Measurements from ENCODE around the gene COX7A1.
"Not testable (repeated sequence)": the region's sequence is repeated elsewhere in the genome, so short reads cannot be mapped to it uniquely, and the experiment has no call there.

The COX7A1 gene

DNA sequence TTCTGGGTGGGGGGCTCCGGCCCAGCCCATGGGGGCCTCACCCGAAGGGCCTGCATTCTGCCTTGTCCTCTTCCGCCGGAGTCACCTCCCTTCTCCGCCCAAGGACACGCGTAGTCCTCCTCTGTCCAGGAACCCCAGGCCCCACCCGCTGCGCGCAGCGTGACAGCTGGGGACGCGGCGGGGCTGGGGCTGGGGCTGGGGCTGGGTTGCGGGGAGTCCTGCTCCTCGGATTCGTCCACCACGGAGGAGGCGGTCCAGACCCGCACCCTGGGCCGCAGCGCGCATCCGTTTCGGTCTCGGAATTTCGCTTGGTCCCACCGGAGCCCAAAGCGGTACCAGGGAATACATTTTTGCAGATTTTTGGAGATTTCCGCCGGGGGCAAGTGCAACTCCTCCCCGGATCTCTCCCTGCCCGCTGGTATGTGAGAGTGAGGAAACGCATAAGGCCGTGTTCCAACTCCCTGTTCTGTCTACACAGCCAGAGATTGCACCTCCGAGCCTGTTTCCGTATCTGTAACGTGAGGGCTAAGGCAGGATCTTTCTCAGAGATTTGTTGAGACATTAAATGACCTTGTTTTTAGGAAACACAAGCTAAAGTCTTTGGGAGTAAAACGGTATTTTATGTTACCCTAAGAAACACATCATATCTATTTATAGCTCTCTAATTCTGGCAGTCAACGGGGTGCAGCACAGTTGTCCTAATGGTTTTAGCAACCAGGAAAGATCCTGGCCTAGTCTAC is at the start of gene COX7A1:
TSS of gene COX7A1 (minus strand) at position 96 of the 740 bp plus-strand sequence. CDS start at position 56, 40 bp downstream.
- no peak for DNase-seq (ENCODE audit: low spot score)

DNA sequence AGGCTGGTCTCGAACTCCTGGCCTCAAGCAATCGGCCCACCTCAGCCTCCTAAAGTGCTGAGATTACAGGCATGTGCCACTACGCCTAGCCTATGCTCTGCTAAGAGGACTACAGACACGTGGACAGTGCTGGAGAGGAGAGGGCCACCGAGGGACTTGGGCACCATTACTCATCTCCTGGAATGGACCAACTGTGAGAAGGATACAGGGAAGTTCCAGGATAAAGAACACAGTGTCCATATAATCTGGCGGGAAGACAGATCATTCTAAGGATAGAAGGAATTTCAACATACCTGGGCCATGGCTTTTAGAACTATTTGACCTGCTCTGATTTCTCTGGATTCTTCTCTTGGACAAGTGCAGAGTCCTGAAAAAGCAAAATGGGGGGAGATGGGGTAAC is 49.4 kb upstream of the COX7A1 start:
- DNase-seq (ENCODE audit: low spot score) = no peak

DNA sequence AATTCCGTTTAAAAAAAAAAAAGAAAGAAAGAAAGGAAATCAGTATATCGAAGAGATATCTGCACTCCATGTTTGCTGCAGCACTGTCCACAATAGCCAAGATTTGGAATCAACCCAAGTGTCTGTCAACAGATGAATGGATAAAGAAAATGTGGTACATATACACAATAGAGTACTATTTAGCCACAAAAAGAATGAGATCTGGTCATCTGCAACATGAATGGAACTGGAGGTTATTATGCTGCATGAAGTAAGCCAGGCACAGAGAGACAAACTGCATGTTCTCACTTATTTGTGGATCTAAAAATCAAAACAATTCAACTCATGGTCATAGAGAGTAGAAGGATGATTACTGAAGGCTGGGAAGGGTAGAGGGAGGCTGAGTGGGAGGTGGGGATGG is 45.9 kb upstream of the COX7A1 start:
- no peak for DNase-seq (ENCODE audit: low spot score)

DNA sequence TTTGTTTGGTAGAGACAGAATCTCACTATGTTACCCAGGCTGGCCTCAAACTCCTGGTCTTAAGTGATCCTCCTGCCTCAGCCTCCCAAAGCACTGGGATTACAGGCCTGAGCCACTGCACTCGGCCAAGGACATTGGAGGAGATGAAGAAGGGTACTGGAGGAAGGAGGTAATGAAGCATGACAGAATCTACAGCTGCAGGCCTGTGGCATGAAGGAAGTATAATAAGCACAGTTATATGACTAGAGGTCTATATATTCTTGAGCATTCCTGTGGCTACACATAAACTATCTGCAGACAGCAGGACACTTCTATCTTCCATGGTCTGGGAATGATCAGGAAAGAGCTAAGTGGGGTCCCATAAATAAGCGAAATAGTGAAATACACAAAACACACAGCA is 44.0 kb upstream of the COX7A1 start:
- DNase-seq (ENCODE audit: low spot score) = no peak

DNA sequence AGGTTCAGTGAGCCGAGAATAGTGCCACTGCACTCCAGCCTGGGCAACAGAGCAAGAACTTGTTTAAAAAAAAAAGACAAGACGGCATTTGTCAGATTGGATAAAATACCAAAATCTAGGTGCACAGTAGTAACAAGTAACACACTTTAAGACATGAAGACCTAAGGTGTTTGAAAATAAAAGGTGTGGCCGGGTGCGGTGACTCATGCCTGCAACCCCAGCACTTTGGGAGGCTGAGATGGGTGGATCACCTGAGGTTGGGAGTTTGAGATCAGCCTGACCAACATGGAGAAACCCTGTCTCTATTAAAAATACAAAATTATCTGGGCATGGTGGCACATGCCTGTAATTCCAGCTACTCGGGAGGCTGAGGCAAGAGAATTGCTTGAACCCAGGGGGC is 34.5 kb upstream of the COX7A1 start:
- not testable (repeated sequence) for DNase-seq (ENCODE audit: low spot score)

- DNase-seq (ENCODE audit: low spot score) = no peak
Measured at GRCh38 chr19:36183245-36183628, 31.0 kb upstream of the COX7A1 start.

GRCh38 chr19:36182612-36183244 is 30.5 kb upstream of the COX7A1 start:
- DNase-seq (ENCODE audit: low spot score) = no peak

GRCh38 chr19:36179077-36179476 is 26.8 kb upstream of the COX7A1 start:
- not testable (repeated sequence) for DNase-seq (ENCODE audit: low spot score)

- DNase-seq (ENCODE audit: low spot score) = not testable (repeated sequence)
Measured at GRCh38 chr19:36173846-36174245, 21.6 kb upstream of the COX7A1 start.

DNA sequence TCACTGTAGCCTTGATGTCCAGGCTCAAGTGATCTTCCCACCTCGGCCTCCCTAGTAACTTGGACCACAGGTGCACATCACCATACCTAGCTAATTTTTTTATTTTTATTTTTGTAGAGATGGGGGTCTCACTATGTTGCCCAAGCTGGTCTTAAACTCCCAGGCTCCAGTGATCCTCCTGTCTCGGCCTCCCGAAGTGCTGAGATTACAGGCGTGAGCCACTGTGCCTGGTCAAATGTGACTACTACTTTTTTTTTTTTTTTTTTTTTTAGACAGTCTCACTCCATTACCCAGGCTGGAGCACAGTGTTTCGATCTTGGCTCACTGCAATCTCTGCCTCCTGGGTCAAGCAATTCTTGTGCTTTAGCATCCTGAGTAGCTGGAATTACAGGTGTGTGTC is 20.6 kb upstream of the COX7A1 start:
- no peak for DNase-seq (ENCODE audit: low spot score)

DNA sequence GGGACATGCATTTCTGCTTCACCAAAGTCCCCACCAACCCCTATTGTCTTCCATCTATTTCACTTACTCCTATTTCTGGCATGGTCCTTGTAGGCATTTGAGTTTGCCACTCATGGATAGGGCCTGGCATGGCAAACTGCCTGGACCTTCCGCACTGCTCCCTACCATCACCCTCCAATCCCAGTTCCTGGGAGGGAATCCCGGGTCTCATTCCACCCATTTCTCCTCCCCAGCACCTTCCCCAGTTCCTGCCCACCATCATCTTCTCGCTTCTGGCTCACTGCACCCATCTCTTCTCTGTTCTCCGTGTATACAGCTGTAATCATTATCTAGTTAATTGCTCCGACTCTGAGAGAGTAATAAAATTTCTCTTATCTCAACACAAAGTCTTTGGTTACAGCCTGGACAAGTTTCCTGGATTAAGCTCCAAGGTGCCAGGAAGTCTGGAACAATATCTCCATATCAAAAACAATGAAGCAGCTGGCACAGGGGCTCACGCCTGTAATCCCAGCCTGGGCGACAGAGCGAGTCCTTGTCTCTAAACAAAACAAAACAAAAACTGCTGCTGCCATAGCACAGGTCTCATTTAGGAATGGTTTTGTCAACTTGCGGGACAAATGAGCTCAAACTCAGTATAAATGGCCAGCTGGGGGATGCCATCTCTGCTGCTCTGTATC is 17.0 kb upstream of the COX7A1 start:
- DNase-seq (ENCODE audit: low spot score) = no peak

DNA sequence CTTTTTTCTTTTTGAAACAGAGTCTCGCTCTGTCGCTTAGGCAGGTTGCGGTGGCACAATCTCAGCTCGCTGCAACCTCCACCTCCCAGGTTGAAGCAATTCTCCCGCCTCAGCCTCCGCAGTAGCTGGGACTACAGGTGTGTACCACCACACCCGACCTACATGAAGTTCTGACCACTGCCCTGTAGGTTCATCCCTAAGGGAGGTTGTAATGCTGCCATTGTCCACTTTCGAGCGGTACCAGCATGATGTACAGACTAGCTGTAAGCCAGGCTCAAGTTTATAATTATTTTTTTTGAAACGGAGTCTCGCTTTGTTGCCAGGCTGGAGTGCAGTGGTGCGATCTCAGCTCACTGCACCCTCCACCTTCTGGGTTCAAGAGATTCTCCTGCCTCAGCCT is 11.6 kb upstream of the COX7A1 start:
- no peak for DNase-seq (ENCODE audit: low spot score)

- DNase-seq (ENCODE audit: low spot score) = no peak
Measured at GRCh38 chr19:36160821-36161596, 8.8 kb upstream of the COX7A1 start.

DNA sequence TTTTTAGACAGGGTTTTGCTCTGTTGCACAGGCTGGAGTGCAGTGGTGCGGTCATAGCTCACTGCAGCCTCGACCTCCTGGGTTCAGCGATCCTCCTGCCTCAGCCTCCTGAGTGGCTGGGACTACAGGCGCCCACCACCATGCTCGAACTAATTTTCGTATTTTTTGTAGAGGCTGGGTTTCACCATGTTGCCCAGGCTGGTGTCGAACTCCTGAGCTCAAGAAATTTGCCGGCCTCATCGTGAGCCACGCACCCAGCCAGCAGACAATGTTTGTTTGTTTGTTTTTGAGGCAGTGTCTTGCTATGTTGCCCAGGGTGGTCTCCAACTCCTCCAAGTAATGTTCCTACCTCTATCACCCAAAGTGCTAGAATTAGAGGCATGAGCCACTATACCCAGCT is 879 bp upstream of the COX7A1 start:
- DNase-seq (ENCODE audit: low spot score) = no peak

DNA sequence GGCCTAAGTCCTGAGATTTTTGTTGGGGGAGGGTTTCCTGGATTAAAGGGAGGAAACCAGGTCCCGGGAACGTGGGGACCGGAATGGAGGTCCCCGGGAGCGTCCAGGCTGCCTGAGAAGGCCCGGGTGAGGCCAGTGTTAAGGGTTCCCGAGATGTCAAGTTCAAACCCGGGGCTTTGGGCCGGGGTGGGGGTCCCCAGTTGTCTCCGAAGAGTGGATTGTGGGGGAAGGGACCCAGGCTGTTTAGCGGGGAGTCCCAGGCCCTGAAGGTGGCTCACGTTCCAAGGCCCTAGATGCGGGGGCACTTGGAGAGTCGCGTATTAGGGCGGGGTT is 262 bp downstream of the COX7A1 start:
- no peak for DNase-seq (ENCODE audit: low spot score)

DNA sequence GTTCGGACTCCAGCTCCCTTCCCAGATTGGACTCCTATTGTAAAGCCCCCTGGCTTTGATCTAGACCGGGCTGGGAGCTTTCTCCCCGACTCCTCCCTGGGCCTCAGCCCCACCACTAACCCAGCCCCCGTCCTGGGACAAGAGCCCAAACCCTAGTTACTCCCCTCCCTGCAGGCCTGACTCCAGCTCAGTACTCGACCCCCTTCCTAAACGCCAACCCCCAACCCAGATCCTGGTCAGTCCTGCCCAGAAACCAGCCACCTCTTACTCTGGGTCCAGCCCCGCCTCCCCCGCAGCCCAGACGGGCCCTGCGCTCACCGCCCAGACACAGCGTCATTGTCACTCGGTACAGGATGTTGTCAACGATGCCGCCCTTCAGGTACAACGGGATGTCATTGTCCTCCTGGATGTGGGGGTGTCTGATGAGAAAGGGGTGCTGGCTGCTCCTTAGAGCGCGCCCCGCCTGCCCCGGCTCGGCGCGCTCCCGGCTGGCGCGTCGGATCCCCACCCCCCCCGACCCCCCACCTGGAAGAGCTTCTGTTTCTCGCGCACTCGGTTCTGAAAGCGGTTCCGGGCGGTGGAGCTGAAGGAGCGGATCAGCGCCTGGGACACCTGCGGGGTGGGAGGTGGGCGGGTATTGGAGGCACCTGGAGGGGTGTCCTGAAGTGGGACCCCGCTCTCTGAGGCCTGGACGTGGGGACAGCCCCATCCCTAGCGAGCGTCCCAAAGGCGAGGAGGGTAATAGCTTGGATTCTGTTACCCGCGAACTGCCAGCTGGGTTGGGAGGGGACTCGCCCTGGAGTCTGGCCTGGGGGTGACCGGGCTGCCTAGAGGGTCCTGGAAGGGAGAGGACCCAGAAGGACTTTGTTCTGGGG is 866 bp downstream of the COX7A1 start:
- no peak for DNase-seq (ENCODE audit: low spot score)

DNA sequence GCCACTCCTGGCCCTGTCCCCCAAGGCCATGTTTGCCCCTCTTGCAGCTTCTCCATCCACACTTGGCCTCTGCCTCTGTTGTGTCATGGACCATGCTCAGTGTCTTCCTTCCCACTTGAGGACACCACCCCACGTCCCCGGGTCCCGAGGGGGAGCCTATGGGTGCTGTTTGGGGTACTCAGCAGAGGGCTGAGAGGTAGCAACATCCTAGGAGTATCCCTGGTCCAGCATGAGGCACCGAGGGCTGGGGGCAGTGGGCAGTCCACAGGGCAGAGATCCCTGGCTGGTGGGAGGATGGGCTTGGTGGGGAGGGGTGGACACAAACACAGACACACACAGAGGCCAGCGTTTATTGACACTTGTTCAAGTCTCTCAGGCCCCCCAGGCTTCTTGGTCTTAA is 1.7 kb downstream of the COX7A1 start:
- DNase-seq (ENCODE audit: low spot score) = no peak

GRCh38 chr19:36149673-36150406 is 2.4 kb downstream of the COX7A1 start:
- no peak for DNase-seq (ENCODE audit: low spot score)

DNA sequence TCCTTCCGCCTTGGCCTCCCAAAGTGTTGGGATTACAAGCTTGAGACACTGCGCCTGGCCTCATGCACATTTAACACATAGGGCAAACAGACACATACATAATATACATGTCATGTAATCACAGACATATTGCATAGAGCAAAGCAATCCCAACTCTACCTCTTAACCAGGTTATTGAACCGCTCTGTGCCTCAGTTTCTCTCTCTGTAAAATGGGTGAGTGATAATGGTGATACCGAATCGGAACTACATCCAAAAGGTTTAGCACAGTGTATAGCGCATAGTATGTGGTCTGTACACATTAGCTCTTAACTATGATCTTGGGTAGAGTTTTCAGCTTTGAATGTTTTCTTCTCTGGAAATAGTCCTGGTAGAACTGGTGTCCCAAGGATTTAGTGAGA is 7.6 kb downstream of the COX7A1 start:
- DNase-seq (ENCODE audit: low spot score) = no peak

DNA sequence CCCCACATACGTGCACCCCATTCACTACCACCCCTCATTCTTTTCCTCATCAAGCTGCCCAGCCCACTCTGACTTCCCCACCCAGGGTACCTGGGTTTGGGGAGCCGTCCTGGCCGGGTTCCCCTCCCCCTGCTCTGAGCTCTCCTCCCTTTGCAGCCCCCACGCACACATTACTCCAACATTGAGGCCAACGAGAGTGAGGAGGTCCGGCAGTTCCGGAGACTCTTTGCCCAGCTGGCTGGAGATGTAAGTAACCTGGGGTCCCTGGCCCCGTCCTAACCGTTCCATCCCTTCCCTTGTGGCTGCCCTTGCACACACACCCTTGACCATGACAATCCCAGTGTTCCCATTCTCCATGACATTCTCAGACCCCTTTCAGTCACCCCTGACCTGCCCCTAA is 9.8 kb downstream of the COX7A1 start:
- DNase-seq (ENCODE audit: low spot score) = no peak

- DNase-seq (ENCODE audit: low spot score) = no peak
Measured at GRCh38 chr19:36142046-36142445, 10.2 kb downstream of the COX7A1 start.
